Suppressor macrophage treated with lipopolysaccharide for 4 hours (primary cell): ENCODE measurements around the gene PRKN.

ENCODE experiments used
- DNase-seq: peaks from one replicate; pipeline ENCODE4 v3.0.0-alpha.2; 2020

The PRKN gene

DNA sequence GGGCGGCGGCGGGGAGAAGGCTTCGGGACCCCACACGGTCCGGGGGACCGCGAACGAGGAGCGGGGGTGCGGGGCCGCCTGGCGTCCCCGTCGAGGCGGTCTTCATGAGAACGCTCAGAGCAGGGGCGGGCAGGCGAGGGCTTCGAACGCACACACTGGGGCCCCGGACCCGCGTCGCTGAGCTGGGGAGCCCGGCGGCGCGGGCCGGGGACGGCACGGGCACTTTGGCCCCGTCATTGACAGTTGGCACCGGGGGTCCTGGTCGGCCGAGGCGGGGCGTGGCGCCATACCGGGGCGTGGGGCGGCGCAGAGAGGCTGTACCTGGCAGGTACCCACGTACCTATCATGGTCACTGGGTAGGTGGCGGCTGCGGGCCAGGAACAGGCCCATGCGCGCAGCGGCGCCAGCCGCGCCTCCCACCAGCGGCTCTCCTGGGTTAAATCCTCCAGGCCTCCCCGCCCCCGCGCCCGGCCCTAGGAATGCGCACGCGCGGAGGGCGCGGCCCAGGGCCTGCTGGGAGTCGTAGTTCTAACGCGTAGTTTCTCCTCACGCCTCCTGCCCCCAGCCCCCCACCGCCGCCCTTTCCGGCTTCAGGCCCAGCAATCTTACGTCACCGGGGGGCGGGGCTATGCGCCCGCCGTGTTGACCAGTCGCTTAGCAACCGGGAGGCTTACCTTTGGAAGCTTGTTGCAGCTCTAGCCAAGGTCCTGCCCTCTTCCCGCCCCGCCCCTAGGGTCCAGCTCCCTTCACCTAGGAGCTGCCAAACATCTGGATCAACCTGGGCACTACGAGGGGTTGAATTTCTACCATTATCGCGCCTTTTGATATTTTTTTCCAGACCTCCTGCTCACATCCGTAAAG, at the start of gene PRKN, which contains the start of gene PACRG:
TSS of gene PRKN (minus strand) at position 445 of the 861 bp plus-strand sequence.
TSS of gene PACRG (plus strand) at position 653 of the 861 bp plus-strand sequence.
- peak; percentile 98 for DNase-seq

DNA sequence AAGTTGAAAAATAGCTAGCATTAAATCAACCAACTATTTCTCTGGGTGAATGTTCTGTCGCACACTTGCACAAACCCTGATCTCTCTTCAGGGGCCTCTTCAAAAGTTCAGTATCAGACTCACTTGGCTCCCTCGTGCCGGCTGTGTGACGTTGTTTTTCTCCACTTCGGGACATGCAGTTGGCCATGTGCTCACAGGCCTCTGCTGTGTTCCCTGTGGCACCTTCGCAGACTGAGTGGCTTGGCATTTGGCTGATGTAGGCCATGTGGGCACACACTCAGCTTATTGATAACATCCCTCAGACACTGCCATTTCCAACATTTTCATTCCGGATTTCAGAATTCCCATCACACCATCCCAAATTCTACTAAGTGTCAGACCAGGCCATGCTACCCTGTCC, 49.5 kb upstream of the PRKN start:
- no peak for DNase-seq

DNA sequence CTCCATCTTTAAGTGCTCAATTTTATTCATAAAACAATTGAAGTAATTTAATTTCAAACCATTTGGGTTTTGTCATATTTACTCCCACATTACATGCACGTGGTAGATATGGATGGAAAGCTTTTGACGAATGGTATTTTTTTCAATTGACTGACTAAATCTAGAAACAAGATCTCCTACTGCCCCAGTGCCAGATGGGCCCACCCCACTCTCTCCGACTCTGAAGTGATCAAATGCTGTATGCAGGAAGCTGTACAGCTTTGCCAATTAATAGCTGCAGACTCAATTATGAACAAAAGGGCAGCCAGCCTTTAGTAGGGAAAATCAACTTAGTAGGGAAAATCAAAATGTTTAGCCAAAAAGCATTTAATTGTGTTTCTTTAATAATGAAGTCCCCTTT, 46.4 kb upstream of the PRKN start:
- DNase-seq = no peak

DNA sequence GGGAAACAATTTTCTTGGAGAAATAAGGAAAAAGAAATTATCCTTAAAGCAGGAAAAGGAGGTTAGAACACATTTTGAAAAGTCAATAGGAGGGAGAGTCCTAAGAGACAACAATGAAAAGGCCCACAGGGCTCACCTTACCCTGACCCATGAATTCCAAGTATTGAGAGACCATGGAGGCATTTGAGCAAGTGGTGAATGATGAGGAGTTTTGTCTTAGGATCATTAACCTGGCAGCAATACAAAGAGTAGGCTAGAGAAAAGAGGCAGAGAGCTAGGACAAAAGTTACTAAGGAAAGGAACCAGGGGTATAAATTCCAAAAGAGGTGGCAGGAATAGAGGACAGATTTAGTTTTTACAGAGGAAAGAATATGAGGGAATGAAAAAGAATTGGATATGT, 44.9 kb upstream of the PRKN start:
- DNase-seq = no peak

DNA sequence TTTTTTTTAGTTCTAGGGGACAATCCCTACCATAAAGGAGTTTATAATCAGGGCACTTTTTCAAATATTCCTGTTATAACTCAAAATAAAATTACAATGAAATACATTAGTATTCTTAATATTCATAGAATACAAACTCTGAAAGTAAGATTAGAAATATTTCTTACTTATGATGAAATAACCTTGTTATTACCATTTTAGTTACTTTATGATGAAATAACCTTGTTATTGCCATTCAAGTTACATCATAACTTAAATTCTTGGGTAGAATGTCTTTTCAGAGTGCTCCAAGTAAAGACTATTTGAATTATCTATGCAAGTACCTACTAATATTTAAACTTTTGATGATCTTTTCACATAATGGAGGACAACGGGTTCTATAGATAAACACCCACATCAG, 43.4 kb upstream of the PRKN start:
- DNase-seq = no peak

DNA sequence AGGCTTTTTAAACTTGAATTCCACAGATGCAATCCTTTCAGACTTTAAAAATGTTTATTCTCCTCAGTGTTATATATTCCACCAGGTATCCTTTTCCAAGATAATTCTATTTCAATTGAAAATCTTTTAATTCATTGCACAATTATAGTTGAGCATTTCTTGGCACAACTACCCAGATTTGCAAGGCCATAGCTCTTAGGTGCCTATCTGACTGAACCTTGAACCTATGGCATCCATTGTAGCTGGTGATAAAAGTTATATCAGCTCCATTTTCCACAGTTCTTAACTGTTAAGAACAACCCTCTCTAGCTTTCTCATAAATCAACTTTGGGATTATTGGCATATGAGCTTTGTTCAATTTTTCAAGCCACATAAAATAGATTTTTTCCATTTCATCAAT, 42.6 kb upstream of the PRKN start:
- DNase-seq = no peak

DNA sequence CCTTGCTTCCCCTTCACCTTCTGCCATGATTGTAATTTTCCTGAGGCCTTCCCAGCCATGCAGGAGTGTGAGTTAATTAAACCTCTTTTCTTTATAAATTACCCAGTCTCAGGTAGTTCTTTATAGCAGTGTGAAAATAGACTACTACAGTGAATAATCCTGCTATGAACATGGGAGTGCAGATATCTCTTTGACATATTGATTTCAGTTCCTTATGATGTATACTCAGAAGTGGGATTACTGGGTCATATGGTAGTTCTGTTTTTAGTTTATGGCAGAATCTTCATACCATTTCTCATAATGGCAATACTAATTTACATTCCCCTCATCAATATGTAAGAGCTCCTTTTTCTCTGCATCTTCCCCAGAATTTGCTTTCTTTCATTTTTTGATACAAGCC, 26.2 kb upstream of the PRKN start:
- DNase-seq = no peak

DNA sequence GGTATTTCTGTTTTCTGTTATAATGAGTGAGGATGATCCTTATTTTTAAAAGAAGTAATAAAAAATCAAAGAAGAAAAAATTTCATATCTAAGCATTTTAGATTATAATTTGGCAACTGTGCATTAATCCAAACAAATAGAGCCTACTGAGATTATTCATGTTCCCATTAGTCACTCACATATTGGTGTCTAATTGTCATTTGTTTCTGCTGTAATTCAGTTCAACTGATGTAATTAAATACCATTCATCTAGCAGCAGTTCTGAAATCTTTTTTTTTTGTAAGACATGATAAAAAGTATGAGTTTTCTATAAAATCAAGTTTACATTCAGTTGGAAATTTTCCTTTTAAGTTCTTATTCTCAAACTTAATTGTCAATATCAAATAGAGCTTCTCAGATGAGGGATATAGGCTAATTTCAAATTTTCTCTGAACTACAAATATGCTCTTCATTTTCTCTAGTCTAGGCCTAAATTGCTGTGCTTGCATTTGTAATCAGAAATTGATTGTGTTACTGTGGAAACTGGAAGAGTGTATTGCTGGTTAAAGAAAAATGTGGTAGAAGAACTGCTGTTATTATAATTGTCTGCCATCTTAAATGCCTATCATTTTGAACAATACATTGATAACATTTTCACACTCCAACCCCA, 23.8 kb upstream of the PRKN start:
- no peak for DNase-seq

DNA sequence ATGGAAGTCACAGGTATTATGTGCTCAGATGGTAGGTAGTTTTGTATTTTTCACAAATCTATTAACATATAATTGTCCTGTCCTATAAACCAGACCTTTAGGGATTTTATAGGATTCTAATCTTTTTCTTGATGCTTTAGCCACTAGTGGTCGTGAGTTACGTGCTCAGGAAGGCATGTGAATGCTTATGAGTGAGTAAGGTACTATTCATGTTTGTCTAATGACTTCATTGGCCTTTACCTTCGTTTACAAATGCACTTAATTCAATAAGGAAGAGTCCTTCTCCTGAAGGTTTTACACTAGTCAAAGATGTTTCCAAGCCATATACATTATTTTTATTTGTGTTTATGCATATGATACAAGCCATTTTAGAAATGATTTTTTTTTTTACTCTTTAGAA, 23.2 kb upstream of the PRKN start:
- DNase-seq = no peak

DNA sequence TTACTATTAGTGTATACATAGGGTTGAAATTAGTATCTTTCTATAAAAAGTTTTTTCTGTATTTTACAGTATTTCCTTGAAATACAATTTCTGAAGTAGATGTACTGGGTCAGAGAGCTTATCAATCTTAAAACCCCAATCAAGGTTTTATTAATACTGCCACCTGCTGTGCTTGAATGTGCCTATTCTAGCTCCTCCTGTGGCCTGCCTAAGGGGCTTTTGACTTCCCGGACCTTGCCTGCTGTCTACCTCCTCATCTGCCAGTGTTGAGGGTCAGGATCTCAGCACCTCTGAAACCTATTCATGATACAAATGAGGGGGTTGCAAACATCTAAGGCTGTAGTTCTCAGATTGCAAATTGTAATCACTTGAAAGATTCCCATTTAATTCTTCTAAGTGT, 9.4 kb upstream of the PRKN start:
- no peak for DNase-seq

DNA sequence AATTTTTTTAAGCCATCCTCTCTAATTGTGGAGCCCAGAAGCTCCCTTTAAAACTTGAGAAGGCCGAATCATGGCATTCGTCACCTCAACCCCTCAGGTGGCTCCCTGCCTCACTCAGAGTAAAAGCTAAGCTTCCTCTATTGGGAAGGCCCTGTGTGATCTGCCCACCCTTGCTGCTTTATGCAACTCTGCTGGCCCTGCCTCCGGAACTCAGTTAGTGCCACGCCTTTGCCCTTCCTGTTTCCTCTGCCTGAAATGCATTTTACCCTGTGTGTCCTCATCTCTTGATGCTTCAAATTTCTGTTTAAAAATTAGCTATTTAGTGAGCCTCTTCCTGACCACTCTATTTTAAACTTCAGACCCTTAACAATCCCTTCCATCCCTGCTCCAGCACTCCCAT, 5.9 kb upstream of the PRKN start:
- no peak for DNase-seq

DNA sequence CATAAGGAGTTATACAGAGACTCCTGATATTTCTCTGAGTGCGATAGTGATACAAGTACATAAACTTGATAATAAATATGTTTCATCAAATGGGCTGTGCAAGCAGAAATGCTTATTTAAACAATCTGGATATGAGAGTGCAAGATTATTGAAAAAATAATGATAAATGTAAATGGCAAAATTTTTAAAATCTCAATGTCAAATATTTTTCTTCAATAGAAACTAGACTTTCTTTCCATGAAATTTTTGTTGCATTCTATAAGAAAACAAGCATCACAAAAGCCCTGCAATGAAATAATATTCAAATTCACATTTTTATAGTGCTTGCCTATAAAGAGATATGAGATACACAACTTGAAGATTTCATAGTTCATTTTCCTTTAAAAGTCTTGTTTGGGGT, 2.9 kb upstream of the PRKN start:
- DNase-seq = no peak

DNA sequence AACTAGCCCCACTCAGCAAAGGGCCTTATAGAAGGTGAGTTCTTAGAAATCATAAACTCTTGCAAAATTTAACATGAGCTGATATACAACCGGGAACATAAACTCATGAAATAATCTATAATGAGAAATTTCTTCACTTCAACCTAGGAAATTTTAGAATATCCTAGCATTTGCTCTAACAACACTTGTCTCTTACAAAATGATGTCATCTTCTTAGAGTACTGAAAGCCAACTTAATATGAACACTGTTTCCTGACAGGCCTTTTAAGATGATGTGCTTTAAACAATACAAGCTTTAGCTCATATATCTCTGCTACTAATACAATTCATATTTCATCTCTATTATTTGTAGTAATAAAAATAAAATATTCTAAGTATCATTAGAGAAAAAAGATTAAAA, 1.1 kb upstream of the PRKN start:
- DNase-seq = no peak

DNA sequence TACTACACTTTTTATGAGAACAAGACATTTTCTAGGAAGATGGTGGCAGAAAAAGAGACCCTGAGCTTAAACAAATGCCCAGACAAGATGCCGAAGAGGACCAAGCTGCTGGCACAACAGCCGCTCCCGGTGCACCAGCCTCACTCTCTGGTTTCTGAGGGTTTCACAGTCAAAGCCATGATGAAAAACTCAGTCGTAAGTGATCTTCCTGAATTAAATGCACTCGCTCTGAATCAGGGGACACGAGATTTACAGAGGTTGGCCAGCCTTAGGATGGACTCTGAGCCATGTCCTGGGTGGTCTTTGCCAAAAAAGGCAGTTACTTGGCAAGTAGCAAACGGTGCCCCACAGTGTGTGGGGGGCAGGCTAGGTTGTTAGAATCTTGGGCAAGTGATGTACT, 631 bp upstream of the PRKN start:
- DNase-seq = no peak

DNA sequence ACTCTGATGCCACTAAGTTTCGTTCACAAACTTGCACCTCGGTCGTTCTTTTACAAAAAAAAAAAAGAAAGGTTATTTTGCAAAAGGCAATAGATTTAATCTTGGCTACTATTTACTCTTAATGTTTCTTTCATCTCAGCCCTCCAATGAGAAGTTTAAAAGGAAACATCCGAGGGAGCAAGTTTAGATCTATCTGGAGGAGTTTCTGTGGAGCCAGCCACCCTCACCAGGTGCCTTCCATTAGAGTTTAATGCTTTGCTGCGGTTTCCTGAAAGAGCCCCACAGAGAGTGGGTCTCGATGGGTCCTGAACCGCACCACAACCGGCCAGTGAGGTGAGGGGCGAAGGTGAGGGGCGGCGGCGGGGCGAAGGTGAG, 632 bp downstream of the PRKN start:
- no peak for DNase-seq

DNA sequence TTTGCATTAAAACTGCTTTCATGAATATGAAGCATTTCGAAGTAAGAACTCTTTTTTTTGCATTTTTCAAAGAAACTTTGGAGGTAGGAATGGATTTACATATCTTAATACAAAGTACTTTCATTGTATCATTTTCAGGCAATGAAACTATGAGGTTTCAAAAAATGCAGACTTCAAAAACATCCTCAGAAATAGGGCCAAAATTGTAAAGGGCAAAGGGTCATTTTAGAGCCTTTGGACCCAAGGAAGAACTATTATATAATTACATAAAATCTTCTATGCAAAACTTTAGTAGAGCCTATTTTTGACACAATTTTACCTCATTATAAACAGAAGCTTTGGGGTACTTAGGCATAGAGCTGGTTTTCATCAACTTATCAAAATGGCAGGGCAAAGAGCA, 4.9 kb downstream of the PRKN start:
- DNase-seq = no peak

DNA sequence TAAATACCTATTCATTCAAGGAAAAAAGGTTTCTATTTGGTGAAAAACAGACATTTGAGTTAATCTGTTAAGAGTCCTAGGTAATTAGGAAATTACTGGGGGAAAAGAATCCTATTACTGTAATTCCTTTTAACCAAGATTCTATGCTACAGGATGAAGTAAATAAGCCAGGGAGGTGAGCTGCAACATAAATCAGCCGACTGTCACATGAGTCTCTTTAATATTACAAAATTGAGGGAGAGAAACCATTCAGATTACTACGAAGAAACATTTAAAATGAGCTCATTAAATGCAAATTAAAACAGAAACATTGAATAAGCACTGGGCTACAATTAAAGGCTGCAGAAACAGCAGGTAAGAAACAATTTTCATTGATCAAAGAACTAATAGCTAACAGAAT, 5.3 kb downstream of the PRKN start:
- DNase-seq = no peak

DNA sequence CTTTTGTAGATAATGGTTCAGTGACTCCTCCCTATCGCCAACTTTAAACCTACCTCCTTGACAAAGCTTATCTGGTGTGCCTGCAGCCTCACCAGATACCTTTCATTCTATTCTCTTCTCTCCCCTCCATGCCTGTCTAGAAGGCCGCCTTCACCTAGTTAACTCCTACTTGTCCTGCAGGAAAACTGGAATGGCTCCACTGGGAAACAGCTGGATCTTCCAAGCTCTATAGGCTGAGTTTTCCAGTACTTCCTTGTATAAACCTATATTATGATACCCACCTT, 6.2 kb downstream of the PRKN start:
- no peak for DNase-seq

DNA sequence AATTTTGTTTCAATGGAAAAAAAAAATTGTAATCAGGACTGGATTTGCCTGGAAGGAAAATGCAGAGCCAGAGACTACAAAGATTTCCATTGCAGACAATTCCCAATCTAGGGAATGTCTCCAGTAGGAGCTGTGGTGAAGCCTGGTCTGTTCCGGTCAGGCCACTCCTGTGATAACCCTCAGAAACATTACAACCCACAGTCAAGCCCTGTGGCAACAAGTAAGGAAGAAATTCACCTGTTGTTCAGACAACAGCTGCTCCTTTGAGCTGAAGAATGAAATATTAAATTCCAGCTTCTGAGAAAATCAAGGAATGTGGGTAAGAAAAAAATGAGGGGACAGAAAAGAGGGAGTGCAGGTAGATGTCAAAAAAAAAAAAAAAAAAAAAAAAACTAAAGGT, 8.0 kb downstream of the PRKN start:
- DNase-seq = no peak

DNA sequence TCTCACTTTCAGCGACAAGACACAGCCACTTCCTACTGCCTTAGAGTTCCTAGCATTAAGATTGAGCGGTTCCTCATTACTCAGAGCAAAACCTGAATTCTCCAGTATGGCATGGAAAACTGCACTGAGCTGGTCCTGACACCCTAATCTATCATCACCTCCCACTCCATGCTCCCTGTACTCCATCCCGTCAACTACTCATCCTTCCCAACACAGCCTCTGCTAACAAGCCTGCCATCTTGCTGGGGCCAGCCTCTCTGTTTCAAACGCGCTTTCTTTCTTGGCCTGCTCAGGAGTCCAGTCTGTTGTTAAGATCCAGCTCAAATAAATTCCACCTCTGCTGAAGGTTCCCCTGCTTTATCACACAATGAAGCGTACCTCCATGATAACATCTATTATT, 12.0 kb downstream of the PRKN start:
- DNase-seq = no peak

DNA sequence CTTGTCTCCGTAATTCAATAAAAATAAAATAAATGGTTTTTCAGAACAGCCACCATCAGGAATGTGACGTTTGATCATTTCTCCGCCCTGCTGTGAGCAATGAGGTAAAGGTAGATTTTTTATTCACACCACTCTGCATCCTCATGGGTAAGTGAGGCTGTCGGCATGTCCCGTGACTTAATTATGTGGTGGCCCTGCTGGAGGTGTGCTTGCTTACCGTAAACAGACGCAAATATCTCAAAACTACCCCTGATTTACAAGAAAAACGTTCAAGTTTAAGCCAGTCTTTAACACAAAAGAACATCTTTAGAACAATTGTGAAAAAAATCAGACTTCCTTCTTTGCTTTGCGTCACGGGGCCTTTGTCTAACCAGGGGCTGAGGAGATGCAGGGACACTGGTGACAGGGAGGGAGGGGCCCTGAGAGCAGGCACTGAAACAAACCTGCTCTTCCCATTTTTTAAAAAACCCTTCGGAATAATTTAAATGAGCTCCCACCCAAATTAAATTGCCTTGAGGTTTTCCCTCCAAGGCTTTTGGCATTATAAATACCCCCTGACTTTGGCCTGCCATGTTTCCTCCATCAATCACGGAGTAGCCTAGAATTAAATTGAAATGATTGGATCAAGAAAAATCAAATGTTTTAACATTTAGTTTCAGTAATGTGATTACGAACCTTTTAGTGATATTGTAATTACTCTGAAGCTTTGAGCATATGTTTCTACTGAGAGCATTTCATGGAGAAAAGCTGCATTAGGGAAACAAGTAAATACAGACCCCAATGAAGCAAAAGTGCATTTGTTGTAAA, 13.4 kb downstream of the PRKN start:
- DNase-seq = no peak

DNA sequence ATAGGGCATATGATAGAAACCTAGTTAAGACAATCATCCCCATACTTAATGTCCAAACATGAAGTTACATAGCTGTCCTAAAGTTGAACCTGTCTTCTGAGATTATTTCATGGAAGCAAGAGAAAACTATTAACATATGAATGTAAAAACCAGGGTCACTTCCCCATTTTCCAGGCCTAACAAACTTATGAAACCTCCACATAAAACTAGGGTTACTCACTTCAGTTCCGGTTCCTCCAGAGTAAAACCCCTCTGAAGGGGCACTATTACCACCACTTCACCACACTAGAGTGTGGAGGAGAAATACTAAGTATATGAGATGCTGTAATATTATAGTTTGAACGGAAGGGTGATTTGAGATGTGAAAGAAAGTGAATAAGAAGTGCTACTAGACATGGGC, 14.9 kb downstream of the PRKN start:
- DNase-seq = peak; percentile 55

DNA sequence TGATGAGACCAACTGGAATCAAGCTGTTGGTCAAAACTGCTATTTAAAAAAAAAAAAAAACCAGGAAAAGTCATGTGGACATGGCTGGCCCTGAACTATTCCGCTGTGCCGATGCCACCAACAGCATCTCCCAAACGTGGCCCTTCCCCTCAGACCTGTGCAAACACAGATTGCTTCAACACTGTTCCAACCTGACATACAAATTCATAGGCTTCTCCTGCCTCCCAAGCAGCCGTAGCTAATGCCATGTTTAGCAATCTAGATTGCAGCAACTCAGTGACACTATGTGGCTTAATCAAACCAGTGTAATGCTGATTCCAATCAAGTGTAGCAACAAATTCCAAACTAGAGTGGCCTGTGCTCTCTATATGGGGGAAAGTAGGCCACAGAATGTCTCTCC, 16.2 kb downstream of the PRKN start:
- no peak for DNase-seq

DNA sequence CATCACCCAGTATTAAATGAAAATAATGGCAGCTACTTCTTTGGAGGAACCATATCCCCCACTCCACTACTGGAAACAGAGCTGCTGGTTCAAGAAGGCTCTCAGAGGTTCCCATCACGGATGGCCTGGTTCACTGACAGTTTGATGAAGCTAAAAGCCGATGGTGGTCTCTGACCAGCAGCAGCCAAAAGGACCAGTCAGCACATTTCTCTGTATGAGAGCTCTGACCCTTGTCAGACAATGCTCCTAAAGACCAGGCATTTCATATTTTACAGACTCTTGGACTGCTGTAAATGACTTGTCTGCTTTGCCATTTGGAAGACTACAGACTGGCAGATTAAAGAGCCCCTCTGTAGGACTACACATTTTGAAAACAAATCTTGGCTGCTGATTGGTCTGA, 16.6 kb downstream of the PRKN start:
- DNase-seq = no peak
